ENCODE data around the gene FAM184A. TPM values are rescaled to one million over a fixed set of nuclear protein-coding genes. Genes with fewer than 3 reads are reported as not detected.

Gene FAM184A
- total RNA-seq, 4 donors from 2014 or later, result 0.20 to 13.1 (median 2.9) TPM

GRCh38 chr6:118918329-118918725 lies 160.1 kb downstream of the FAM184A start:
- TF ChIP-seq EP300 (IDR thresholded peaks at IDR 0.05; ENCODE audit: low read depth) (no peak), POLR2A (IDR thresholded peaks at IDR 0.05) (no peak), POLR2AphosphoS5 (IDR thresholded peaks at IDR 0.05) (no peak)
- TF ChIP-seq, protein P1, sequence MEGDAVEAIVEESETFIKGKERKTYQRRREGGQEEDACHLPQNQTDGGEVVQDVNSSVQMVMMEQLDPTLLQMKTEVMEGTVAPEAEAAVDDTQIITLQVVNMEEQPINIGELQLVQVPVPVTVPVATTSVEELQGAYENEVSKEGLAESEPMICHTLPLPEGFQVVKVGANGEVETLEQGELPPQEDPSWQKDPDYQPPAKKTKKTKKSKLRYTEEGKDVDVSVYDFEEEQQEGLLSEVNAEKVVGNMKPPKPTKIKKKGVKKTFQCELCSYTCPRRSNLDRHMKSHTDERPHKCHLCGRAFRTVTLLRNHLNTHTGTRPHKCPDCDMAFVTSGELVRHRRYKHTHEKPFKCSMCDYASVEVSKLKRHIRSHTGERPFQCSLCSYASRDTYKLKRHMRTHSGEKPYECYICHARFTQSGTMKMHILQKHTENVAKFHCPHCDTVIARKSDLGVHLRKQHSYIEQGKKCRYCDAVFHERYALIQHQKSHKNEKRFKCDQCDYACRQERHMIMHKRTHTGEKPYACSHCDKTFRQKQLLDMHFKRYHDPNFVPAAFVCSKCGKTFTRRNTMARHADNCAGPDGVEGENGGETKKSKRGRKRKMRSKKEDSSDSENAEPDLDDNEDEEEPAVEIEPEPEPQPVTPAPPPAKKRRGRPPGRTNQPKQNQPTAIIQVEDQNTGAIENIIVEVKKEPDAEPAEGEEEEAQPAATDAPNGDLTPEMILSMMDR (IDR thresholded peaks at IDR 0.05), result no peak
- in situ Hi-C loops (cut with MboI; ENCODE audit: low pct_ligation_motif_present in 1 of 4, low pct_unique_long_range_greater_than_20kb in 1 of 4, low sequenced_read_pairs in 3 of 4) (no loop called here), intact Hi-C loops (cut with DNase I; ENCODE audit: low total_unique reads) (no loop called here)
- 80 to 83% methylated on average over 2 of the region's 2 CpGs for WGBS, 2 donors (ENCODE audit: low coverage in 1 of 2)
- H3K36me3 ChIP-seq, result peaks cover 0 to 33% (median 5%) of the 10 kb centered on the region in 4 donors
- DNase-seq, result no peak
- H3K4me3 ChIP-seq, result no peak overlapping the region
- no peaks in the 10 kb centered on the region for H3K4me1 ChIP-seq
- H3K27me3 ChIP-seq, result no peaks in the 10 kb centered on the region
- H3K27ac ChIP-seq, result no peak overlapping the region
- no peaks in the 10 kb centered on the region for H3K9me3 ChIP-seq

- peaks cover 0 to 33% (median 8%) of the 10 kb centered on the region in 4 donors for H3K36me3 ChIP-seq
- DNase-seq, result no peak
Observed at GRCh38 chr6:118917546-118918328, 160.7 kb downstream of the FAM184A start.

DNA sequence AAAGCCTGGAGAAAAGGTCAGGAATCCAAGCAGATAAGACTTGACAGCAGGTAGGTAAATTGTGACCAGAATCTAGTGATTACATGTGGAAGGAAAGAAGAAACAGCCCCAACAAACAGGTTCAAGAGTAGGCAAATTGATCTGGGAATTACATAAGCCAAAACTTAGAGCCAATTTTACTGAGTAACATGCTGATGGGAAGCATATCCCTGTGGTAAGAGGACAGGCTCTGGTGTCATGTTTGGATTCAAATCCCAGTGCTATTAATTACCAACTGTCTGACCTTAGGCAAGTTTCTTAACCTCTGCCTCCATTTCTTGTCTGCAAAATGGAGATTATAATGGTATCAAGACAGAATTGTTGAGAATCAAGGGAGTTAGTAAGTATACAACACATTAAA lies 163.9 kb downstream of the FAM184A start:
- H3K36me3 ChIP-seq, result peaks cover 0 to 39% (median 18%) of the 10 kb centered on the region in 4 donors

More at GRCh38 chr6:118917546-118918328, 160.7 kb downstream of the FAM184A start:
- Histone ChIP-seq H3K4me1 (no peaks in the 10 kb centered on the region), H3K9me3 (no peaks in the 10 kb centered on the region), H3K27ac (no peak overlapping the region), H3K27me3 (no peaks in the 10 kb centered on the region), H3K4me3 (no peak overlapping the region)
- WGBS, 2 donors (ENCODE audit: low coverage in 1 of 2), result 86 to 95% methylated on average over 3 to 5 of the region's 5 CpGs
- no peak for TF ChIP-seq POLR2AphosphoS5 (IDR thresholded peaks at IDR 0.05)
- TF ChIP-seq EP300 (IDR thresholded peaks at IDR 0.05; ENCODE audit: low read depth), result no peak
- TF ChIP-seq, protein P1 (IDR thresholded peaks at IDR 0.05), result no peak
- no peak for TF ChIP-seq POLR2A (IDR thresholded peaks at IDR 0.05)
- in situ Hi-C loops (cut with MboI; ENCODE audit: low pct_ligation_motif_present in 1 of 4, low pct_unique_long_range_greater_than_20kb in 1 of 4, low sequenced_read_pairs in 3 of 4) (no loop called here), intact Hi-C loops (cut with DNase I; ENCODE audit: low total_unique reads) (no loop called here)

DNA sequence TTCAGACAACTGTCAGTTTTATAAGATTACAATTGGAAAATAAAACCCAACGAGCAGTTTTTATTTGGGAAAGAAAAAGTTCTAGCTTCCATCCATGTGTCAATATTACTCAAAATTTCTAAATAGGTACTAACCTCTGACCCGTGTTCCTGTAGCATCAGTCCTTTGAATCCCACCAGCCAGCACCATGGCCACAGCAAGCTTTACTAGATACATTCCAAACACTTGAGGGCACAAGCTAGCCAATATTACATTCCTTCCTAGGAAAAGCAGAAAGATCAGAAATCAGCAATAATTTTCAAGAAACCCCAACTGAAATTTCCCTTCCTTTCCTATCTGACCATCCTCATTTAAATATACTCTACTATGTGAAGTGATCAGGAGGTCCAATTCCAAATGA lies 165.3 kb downstream of the FAM184A start:
- DNase-seq, result no peak
- 85 to 94% methylated on average over 2 of the region's 2 CpGs for WGBS, 2 donors (ENCODE audit: low coverage in 1 of 2)
- H3K4me1 ChIP-seq, result no peaks in the 10 kb centered on the region
- H3K27ac ChIP-seq, result no peak overlapping the region
- TF ChIP-seq POLR2AphosphoS5 (IDR thresholded peaks at IDR 0.05), result no peak
- TF ChIP-seq, protein P1 (IDR thresholded peaks at IDR 0.05), result no peak
- no peak for TF ChIP-seq POLR2A (IDR thresholded peaks at IDR 0.05)
- TF ChIP-seq EP300 (IDR thresholded peaks at IDR 0.05; ENCODE audit: low read depth), result no peak
- intact Hi-C loops (cut with DNase I; ENCODE audit: low total_unique reads) (no loop called here), in situ Hi-C loops (cut with MboI; ENCODE audit: low pct_ligation_motif_present in 1 of 4, low pct_unique_long_range_greater_than_20kb in 1 of 4, low sequenced_read_pairs in 3 of 4) (no loop called here)
- peaks cover 0 to 47% (median 22%) of the 10 kb centered on the region in 4 donors for H3K36me3 ChIP-seq
- H3K9me3 ChIP-seq, result no peaks in the 10 kb centered on the region
- H3K4me3 ChIP-seq, result no peak overlapping the region
- no peaks in the 10 kb centered on the region for H3K27me3 ChIP-seq

More for the DNA sequence above, 163.9 kb downstream of the FAM184A start:
- H3K9me3 ChIP-seq, result no peaks in the 10 kb centered on the region
- no peak for TF ChIP-seq POLR2A (IDR thresholded peaks at IDR 0.05)
- TF ChIP-seq, protein P1 (IDR thresholded peaks at IDR 0.05), result no peak
- TF ChIP-seq POLR2AphosphoS5 (IDR thresholded peaks at IDR 0.05), result no peak
- TF ChIP-seq EP300 (IDR thresholded peaks at IDR 0.05; ENCODE audit: low read depth), result no peak
- no peaks in the 10 kb centered on the region for H3K27me3 ChIP-seq
- intact Hi-C loops (cut with DNase I; ENCODE audit: low total_unique reads), result no loop called here
- no peaks in the 10 kb centered on the region for H3K4me1 ChIP-seq
- in situ Hi-C loops (cut with MboI; ENCODE audit: low pct_ligation_motif_present in 1 of 4, low pct_unique_long_range_greater_than_20kb in 1 of 4, low sequenced_read_pairs in 3 of 4), result no loop called here
- DNase-seq, result no peak
- H3K27ac ChIP-seq, result no peak overlapping the region
- H3K4me3 ChIP-seq, result no peak overlapping the region
